Superior temporal gyrus (tissue), 1 donor: ENCODE data around the gene B4GALT5.
"Not testable (repeated sequence)": the region's sequence is repeated elsewhere in the genome, so short reads cannot be mapped to it uniquely, and the experiment has no call there.

Experiments used
- DNase-seq: peaks from one replicate; pipeline ENCODE4 v3.0.0-alpha.2; 2016; ENCODE audit errors: extremely low spot score

B4GALT5 gene

DNA sequence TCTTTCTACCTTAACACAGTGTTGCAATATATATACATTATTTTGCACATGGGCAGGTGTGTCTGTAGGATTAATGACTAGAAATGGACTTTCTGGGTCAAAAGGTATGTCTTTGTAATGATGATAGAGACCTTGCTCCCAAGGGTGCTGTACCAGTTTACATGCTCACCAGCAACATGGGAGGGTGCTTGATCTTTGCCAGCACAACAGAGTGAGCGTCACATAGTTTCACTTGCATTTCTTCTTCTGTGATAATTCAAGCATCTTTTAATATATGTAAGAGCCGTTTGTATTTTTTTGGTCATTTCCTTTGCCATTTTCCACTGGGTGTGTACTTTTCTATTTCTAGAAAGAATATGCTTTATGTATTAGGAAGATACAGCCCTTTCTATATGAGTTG is 23.6 kb upstream of the B4GALT5 start:
- DNase-seq: no peak

DNA sequence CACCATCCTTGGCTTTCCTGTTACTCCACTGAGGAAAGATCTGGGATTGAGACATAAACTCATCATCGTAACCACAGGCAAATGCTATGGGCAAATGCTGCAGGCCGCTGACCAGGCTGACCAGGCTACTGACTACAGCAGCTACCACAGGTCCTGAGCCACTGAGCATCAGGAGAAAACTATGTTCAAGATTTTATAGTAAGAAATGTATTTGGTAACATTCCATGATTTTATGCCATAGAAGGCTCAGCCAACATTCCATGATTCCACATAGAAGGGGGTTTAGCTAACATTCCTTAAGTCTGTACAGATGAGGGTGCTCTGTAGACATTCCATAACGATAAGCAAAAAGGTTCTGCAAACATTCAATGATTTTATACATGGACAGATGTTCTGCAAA is 16.1 kb upstream of the B4GALT5 start:
- DNase-seq: no peak

DNA sequence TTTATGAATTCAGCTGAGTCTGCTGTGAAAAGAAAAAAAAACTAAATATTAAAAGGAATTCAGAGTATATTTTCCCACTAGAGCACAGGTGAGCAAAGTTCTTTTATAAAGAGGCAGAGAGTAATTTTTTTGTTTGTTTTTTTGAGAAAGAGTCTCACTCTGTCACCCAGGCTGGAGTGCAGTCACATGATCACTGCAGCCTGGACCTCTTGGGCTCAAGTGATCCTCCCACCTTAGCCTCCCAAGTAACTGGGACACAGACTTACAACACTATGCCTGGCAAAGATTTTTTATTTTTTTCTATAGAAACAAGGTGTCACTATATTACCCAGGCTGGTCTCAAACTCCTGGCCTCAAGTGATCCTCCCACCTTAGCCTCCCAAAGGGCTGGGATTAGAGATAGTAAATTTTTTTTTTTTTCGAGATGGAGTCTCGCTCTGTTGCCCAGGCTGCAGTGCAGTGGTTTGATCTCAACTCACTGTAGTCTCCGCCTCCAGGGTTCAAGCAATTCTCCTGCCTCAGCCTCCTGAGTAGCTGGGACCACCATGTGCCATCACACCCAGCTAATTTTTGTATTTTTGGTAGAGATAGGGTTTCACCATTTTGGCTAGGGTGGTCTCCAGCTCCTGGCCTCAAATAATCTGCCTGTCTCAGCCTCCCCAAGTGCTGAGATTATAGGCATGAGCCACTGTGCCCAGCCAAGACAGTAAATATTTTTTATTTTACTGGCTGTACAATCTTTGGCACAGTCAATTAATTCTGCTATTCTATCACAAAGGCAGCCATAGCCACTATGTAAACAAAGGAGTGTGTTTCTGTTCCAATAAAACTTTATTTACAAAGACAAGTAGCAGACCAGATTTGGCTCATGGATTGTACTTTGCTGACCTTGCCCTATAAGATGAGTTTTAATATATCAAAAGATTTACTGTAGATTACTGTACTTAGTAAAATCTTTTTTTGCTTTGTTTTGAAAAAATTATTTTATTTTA is 14.5 kb upstream of the B4GALT5 start:
- DNase-seq: no peak

DNA sequence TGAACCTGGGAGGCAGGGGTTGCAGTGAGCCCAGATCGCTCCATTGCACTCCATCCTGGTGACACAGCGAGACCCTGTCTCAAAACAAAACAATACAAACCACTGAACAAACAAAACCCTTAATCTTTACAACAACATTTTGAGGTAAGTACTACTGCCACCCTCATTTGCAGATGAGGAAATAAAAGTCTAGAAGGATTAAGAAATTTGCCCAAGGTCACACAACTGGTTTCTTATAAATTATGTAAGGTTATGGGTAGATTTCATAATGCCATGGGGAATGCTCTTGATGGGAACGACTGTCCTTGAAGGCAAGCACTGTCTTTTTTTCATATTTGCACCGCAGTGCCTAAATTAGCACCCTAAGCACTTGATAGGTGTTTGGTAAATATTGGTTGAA is 13.8 kb upstream of the B4GALT5 start:
- no peak for DNase-seq

DNA sequence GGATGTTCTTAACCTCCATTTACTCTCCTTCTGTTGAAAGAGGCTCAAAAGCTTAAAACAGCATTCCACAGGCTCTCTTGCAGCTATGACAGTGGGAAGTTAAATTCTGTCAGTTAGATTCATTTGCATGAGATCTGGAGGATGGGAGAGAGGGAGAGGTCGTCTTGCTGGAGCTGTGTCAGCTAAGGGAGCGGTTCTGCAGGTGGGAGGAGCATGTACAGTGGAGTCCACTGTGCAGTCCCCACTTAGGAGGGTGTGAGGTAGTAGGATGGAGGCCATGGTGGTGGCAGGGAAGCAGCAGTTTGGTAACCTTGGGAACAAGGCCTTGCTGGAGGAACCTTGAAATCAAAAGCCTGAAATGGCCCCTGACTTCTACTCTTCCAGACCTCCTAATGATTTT is 12.0 kb upstream of the B4GALT5 start:
- no peak for DNase-seq

DNA sequence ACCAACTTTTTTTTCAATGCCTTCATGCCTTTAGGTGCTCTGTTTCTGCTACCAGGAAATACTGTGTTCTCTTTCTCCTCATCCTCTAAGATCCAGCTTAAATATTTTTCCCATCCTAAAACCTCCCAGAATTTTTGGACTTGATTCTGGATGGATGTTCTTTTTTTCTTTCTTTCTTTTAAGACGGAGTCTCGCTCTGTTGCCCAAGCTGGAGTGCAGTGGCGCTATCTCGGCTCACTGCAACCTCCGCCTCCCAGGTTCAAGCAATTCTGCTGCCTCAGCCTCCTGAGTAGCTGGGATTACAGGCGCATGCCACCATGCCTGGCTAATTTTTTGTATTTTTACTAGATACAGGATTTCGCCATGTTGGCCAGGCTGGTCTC is 11.5 kb upstream of the B4GALT5 start:
- DNase-seq: not testable (repeated sequence)

DNA sequence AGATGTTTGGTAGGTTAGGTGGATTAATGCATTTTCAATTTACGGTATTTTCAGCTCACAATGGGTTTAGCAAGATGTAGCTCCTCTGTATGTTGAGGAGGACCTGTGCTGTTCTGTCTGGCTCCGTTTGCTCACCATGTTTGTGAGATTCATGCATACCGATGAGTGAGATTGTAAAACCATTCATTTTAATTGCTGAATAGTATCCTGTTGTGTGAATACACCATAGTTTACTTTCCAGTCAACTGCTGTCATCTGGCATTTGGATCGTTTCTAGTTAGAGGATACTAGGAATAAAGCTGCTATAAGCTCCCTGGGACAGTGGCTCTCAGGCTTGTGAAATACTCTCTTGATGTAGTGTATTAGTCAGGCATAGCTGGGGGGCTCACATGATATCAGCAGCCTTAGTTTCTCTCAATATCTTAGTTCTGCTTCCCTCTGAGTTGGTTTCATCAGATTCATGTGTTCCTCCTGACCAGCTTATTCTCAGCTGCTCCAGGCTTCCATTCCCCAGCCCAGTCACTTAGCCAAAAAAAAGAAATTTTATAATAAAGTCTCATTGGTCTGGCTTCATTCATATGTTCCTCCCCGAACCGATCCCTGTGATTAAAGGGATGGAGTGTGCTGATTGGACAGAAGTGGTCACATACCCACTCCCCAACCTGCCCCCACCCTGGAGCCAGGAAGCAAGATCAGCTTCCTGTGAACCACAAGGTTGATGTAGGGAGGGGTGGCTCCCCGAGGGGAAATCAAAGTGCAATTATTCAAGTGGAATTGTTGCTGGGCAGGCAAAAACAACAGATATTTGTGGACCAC is 10.9 kb upstream of the B4GALT5 start:
- no peak for DNase-seq

DNA sequence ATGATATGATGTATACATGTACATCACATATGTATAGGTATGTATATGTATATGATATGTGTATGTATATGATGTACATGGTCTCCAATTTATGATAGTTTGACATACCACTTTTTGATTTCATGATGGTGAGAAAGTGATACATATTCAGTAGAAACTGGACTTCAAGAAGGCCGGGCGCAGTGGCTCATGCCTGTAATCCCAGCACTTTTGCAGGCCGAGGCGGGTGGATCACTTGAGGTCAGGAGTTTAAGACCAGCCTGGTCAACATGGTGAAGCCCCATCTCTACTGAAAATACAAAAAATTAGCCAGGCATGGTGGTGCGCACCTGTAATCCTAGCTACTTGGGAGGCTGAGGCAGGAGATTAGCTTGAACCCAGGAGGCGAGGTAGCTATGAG is 10.1 kb upstream of the B4GALT5 start:
- not testable (repeated sequence) for DNase-seq

DNA sequence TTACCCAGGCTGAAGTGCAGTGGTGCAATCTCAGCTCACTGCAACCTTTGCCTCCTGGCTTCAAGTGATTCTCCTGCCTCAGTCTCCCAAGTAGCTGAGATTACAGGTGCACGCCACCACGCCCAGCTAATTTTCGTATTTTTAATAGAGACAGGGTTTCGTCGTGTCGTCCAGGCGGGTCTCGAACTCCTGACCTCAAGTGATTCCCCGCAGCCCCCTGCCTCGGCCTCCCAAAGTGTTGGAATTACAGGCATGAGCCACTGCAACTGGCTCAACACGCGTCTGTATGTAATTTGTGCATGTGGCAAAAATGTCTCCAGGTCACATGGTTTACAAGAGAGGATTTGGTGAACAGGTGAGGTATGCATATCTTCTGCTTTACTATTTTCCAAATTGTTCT is 7.6 kb upstream of the B4GALT5 start:
- not testable (repeated sequence) for DNase-seq

DNA sequence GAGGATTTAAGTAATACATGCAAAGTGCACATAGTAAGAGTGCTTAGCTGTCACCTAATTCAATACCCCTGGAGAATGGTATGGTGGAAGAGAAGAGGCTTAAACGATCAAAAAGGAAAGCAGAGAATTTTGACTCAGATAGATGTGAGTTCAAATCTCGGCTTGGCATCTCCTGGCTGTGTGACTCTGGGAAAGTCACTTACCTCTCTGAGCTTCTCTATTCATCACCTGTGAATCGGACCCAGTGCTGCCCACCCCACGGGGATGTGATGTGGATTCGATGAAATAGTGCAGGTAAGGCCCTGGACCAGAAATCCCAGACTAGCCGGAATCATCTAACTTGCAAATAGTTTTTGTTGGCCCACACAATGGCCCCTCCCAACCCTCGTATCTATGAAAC is 1.8 kb upstream of the B4GALT5 start:
- no peak for DNase-seq

DNA sequence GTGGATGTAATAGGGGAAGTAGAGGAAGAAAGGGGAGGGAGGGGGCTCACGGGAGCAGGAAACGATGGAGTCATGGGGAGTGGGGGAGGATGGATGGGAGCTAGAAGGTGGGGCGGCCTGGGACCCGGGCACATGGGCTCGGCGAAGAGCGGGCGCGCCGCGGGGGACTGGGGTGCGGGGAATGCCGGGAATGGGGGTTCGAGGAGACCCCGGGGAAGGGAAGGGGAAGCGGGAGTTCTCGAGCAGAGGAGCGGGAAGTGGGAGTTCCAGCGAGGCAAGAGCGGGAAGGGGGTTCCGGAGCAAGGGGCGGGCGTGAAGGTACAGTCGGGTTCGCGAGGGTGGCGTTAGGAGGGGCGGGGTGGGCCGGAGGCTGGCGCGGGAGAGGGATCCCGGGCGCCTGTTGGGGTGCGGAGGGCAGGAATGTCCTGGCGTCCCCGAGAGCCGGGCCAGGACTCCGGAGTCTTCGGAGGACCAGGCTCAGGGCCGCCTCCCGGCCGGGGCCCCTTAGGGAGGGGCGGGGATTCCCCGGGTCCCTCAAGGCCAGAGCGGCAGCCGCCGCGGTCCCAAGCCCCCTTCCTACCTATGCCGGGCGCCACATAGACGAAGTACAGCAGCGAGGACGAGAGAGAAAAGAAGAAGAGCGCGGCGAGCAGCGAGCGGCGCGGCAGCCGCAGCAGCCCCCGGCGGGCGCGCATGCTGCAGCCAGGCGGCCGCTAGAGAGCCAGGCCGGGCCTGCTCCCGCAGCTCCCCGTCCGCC is 504 bp downstream of the B4GALT5 start:
- no peak for DNase-seq

DNA sequence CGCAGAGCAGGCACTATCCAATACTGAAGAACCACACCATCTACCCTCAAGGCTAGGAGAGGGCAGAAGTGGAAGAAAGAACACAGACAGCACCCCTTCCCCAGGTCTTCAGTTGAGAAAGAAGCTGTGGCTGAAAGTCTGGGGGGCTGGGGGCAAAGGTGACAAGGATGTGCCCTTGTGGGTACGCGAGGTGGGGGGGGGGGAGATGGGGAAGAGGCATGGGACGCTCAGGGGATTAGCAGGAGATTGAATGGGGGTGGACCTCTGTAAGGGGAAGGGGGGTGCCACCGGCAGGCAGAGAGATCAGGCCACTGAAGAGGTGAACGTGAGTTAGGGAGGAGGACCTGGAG is 1.1 kb downstream of the B4GALT5 start:
- no peak for DNase-seq

DNA sequence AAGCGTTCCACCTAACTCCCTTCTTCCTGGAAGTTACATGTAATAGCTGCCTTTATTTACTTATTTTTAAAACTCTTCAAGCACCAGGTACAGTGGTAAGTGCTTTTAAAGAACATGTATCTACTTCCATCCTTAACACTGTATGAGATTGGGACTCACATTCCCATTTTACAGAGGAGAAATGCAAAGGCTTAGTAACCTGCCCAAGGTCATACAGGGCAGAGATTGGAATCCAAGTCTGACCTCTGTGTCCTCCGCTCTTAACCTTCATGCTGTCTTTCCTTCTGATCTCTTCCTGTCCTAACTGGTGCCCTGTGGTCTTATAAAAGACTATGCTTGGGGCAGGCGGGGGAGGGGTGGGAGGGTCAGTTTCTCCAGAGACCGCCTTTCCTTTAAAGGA is 1.6 kb downstream of the B4GALT5 start:
- DNase-seq: no peak

DNA sequence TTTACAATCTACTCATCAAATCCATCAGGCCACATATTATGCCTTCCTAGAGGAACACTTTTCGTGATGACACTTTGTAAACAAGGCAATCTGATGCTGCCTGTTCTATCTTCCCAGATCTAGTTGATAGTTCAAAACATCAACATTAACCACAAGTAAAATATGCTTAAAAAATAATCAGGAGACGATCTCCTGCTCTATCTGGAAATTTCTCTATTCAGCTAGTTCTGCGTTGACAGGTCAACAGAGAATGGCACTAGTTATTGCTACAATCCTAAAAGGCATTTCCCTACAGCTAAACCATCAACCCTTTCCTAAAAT is 2.1 kb downstream of the B4GALT5 start:
- DNase-seq: no peak

DNA sequence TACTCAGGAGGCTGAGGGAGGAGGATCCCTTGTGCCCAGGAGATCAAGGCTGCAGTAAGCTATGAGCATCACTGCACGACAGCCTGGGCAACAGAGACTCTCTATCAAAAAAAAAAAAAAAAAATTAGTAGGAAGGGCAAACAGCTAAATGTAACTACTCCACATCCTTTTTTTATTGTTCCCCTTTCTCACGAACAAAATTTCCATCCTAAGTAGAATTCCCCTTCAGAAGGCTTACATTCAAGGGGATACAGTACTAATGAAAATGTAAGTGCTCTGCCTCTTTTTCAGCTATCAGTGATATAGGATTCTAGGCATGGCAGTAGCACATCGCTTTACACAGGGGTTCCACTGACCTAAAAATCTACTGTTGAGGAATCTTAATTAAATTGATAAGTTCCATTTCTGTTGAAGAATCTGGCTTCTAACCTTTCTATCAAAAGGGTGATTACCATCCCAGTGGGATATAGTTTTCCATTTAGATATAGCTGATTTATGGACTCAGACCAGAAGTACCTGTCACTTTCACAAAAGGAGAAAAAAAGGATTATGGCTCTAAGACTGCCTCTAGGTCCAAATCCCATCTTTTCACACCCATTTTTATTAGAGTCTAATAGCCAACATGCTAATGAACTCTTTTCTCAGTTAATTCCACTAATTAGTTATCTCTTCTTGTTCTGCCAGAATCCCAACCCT is 2.6 kb downstream of the B4GALT5 start:
- DNase-seq: no peak

DNA sequence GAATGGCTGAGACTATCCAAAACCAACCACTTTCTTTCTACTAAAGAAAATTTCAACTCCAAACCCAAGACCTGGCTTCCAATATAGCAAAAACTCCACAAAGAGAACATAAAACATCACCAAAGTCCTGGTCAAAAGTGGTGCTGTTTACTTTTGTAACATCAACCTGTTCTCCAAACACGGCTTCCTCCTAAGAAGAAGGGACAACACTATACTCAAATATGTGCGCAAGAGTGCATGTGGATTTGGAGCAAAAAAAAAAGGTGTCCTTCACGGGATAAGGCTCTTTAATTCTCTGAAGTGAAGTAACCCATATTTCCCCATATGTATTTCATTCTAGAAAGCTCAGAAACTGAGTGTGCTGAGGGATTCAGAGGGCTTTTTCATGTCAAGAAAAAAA is 6.6 kb downstream of the B4GALT5 start:
- DNase-seq: no peak

DNA sequence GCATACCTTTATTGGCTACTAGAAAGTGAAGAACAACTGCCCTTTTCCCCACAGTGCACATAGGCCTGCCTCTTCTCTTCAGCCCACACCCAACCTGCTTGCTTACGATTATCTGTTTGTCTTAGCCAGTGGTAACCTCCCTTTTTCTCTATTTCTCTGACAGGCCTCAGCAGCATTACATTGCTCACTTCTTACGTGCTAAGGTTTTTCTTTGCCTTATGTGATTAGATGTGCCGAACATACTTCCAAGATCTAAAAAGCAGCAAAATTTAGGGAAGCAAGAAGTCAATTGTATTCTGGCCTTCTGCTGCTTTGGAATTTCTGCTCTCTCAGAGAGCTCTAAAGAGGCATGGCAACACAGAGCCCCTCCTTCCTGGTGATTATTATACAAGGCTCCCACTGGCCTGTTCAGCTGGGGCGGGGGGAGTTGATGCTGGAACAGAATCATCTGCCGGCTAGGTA is 7.0 kb downstream of the B4GALT5 start:
- peak; percentile 29 for DNase-seq

DNA sequence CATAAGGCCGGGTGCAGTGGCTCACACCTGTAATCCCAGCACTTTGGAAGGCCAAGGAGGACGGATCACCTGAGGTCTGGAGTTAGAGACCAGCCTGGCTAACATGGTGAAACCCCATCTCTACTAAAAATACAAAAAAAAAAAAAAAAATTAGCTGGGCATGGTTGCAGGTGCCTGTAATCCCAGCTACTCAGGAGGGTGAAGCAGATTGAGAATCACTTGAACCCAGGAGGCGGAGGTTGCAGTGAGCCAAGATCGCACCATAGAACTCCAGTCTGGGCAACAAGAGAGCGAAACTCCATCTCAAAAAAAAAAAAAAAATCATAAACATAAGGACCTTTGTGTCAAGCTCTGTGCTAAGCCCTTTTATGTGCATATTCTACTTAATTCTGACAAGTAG is 7.8 kb downstream of the B4GALT5 start:
- not testable (repeated sequence) for DNase-seq

DNA sequence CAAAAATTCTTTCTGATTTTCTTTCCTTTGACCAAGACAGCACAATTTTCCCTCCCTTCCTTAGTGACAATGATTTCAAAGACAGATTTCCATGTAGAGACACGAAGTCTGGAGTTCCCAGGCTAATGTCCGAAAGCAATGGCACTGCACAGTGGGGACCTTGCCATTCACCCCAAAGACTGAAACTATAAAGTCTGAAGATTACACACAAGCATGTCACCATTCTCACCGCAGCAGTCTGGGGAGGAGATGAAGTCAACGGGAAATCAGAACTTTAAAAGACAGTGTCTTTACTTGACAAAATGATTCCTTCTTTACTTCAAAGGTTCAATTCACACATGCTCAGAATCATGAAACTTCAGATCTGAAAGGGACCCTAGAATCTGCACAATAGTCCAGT is 8.3 kb downstream of the B4GALT5 start:
- no peak for DNase-seq

DNA sequence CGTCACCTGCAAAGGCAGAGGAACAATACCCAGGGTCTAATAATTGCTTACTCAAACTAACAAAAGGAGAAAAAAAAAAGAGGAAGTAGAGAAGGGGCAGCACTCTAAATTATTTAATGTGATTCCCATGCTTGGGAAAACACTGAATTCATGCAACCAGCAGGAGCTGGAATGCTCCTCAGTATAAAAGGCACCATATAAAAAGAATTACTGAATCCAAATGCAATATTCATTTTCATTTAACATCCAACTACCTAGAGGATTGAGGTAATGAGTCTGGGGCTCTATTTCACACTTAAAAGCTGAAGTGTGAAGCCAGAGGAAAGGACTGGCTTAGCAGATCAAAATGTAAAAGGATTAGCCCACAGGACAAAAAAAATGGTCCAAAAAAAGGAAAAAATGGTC is 8.7 kb downstream of the B4GALT5 start:
- DNase-seq: no peak

DNA sequence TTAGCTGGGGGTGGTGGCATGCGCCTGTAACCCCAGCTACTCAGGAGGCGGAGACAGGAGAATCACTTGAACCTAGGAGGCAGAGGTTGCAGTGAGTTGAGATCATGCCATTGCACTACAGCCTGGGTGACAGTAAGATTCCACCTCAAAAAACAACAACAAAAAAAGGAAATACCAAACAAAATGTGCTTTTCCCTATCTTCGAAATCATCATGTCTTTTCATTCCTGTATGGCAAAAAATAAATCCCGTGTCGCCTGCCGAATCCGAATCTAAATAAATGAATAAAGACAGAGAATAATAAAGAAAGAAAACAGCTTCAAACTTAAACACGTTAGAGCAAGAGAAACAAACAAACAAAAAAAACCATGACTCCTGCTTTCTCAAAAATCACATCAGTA is 11.8 kb downstream of the B4GALT5 start:
- no peak for DNase-seq
